IPS DF 6.9 (cell line): Measurements from ENCODE around the gene GABRB2.

Source experiments
- DNase-seq: peaks from one replicate; pipeline ENCODE4 v3.0.0-alpha.2; 2013; ENCODE audit warnings: low read depth, low spot score
- H3K27ac ChIP-seq: one replicate; pipeline ENCODE4 v1.5.1; 2013; ENCODE audit warnings: low read length, control low read depth
- H3K27me3 ChIP-seq: 2 replicates; pipeline ENCODE4 v1.6.1; 2013; ENCODE audit warnings: mild to moderate bottlenecking, low read length; ENCODE audit not compliant: control insufficient read depth, insufficient read depth
- H3K36me3 ChIP-seq: 2 replicates; pipeline ENCODE4 v1.6.1; 2013; ENCODE audit warnings: low read length; ENCODE audit not compliant: control insufficient read depth, insufficient read depth
- H3K4me1 ChIP-seq: 2 replicates; pipeline ENCODE4 v1.6.1; 2013; ENCODE audit warnings: low read length; ENCODE audit not compliant: control insufficient read depth, insufficient read depth
- H3K4me3 ChIP-seq: 2 replicates; pipeline ENCODE4 v1.5.1; 2013; ENCODE audit warnings: mild to moderate bottlenecking, low read length
- H3K9me3 ChIP-seq: 2 replicates; pipeline ENCODE4 v1.6.1; 2013; ENCODE audit warnings: low read length, inconsistent platforms; ENCODE audit not compliant: control insufficient read depth, insufficient read depth
- WGBS: extraction: QIAGEN DNeasy Blood & Tissue Kit; methylation state at CpG from one replicate; pipeline ENCODE4 v1.1.7; 2013; ENCODE audit warnings: mixed read lengths, missing lambda C conversion rate; ENCODE audit not compliant: insufficient read length, insufficient coverage; 5-methylcytosine and 5-hydroxymethylcytosine counted together

The GABRB2 gene

DNA sequence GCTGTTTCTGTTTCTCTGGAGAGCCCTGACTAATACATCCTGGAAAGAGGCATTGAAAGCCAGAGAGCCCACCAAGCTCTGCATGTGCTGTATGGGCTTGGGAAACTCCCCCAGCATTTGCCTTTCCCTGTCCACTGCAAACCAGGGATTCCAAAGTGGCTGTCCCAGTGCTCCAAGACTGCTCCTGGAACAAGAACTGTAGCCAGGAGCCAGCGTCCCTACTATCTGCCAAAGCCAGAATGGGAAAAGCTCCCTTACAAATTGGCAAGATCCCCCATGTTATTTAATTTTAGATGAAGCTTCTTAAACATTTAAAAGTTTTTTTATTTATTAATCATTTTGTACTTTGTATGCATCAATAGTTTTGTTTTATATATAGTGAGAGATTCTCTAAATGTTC, 263.2 kb downstream of the GABRB2 start:
- Histone ChIP-seq H3K4me3 (no peak overlapping the region), H3K27me3 (no peaks in the 10 kb centered on the region), H3K27ac (no peak overlapping the region), H3K9me3 (no peaks in the 10 kb centered on the region), H3K4me1 (no peaks in the 10 kb centered on the region), H3K36me3 (no peaks in the 10 kb centered on the region)
- WGBS: no CpG with 5 or more reads among the region's 1 CpG
- DNase-seq: no peak

DNA sequence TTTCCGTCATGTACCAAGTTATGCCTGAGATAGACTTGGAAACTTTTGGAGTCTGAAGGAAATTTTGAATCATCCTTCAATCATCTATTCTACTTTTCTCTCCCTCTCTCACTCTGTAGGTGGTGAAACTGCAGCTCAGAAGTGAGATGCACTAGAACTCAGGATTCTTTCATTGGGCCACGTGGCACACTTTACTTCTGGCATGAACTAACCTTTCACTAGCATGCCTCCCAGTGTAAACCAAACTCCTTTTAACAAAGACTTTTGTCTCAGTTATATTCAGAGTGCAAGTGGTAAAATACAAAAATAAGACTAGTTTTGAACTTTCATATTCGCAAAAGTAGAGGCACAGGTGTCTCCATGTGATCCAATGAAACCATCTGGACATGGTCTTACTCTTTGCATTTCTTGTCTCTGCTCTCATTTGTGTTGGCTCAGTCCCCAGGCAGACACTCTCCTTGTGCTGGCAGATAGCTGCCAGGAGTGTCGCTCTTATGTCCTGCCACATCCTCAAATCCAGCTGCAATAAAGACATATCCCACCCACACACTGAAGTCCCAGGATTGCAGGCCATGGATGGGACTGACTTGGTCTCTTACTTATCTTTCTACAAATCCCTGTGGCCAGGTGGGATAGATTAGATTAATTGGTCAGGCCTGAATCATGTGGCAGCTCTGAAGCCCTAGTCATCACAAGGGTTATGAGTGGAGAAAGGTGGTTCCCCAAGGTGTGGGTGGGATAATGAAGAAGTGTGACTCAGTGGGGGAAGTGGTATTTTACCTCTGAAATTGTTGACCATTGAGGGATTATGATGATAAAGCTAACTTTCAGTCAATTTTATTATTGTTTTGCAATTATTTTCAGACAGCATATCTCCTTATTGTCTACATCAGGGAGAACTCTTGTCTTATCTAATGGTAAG, 267.5 kb downstream of the GABRB2 start:
- H3K36me3 ChIP-seq: no peaks in the 10 kb centered on the region
- H3K27me3 ChIP-seq: no peaks in the 10 kb centered on the region
- no peak overlapping the region for H3K4me3 ChIP-seq
- H3K9me3 ChIP-seq: no peaks in the 10 kb centered on the region
- no peak overlapping the region for H3K27ac ChIP-seq
- no CpG with 5 or more reads among the region's 4 CpGs for WGBS
- no peaks in the 10 kb centered on the region for H3K4me1 ChIP-seq
- no peak for DNase-seq

DNA sequence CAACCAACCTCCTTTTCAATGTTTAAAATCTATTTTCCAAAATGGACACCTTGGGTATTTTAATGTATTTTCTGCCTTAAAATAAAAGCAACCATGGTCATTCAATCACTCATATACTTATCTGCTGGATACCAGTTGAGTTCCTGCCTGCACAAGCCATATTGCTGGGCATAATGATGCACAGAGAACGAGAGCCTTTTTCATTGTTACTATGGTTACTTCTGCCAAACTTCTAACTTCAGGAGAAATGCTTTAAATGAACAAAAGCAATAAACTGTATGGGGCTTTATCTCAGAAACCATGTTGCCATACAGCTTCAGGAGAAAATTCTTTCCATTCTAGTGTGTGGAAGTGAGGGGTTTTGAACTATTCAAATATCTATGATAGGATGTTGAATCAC, 269.5 kb downstream of the GABRB2 start:
- no CpG with 5 or more reads among the region's 1 CpG for WGBS
- no peaks in the 10 kb centered on the region for H3K9me3 ChIP-seq
- H3K4me3 ChIP-seq: no peak overlapping the region
- H3K27ac ChIP-seq: no peak overlapping the region
- H3K27me3 ChIP-seq: no peaks in the 10 kb centered on the region
- DNase-seq: no peak
- no peaks in the 10 kb centered on the region for H3K4me1 ChIP-seq
- H3K36me3 ChIP-seq: no peaks in the 10 kb centered on the region

DNA sequence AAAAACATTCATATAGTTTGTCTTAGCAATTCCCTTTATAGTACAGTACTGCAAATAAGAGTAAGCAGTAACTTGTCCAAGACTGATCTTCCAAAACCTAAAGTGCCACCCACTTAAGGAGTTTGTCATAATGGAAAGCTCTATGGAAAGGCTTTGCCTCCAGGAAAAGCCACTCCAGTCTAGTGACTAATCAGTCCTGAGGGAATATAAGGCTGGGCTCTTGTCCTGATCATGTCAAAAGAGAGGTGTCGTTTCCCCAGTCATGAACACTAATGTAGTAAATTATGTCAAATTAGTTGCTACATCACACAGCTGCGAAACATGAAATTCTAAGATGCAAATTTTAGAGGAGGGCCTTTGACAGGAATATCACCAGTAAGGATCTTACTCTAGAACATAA, 271.6 kb downstream of the GABRB2 start:
- no peaks in the 10 kb centered on the region for H3K27me3 ChIP-seq
- no peak for DNase-seq

DNA sequence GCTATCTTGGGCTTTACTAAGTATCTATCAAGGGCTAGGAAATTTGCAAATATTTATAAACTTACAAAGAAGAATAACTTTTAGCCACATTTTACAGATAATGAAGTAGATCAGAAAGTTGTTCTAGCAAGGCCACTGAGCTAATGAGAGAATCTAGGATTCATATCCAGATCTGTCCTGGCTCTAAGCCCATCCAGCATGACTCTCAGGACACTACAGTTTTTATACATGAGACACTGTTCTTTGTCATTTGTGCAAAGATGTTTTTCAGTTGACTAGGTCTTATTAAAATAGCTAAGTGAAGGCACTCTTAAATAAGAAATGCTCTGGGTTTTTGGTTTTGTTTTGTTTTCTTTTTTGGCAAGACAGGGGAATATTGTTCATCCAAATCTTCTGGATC, 273.1 kb downstream of the GABRB2 start:
- no peak for DNase-seq
- no peaks in the 10 kb centered on the region for H3K27me3 ChIP-seq
- H3K4me3 ChIP-seq: no peak overlapping the region

More for the DNA sequence above, 271.6 kb downstream of the GABRB2 start:
- no peaks in the 10 kb centered on the region for H3K4me1 ChIP-seq
- H3K27ac ChIP-seq: no peak overlapping the region
- no peaks in the 10 kb centered on the region for H3K36me3 ChIP-seq
- WGBS: no CpG with 5 or more reads among the region's 2 CpGs
- H3K4me3 ChIP-seq: no peak overlapping the region
- no peaks in the 10 kb centered on the region for H3K9me3 ChIP-seq

DNA sequence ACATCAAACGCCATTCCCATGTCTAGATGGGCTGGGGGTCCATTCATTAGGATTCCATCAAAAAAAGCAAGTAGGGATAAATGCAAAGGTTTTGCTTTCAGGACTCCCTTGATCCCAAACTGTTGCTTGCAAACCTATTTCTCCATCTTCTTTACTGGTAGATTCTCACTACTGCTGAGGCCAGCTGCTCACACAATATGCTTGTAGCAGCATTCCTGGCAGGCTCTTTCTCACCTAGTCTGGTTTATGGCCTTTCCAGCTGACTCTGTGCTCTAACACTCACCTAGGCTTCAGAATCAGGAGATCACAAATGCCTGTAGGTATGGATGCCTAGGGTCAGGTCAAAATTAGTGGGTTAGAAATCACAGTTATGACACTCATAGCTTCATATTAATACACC, 274.7 kb downstream of the GABRB2 start:
- Histone ChIP-seq H3K36me3 (no peaks in the 10 kb centered on the region), H3K4me1 (no peaks in the 10 kb centered on the region), H3K9me3 (no peaks in the 10 kb centered on the region), H3K27me3 (no peaks in the 10 kb centered on the region), H3K27ac (no peak overlapping the region), H3K4me3 (no peak overlapping the region)
- DNase-seq: no peak
- no CpG with 5 or more reads among the region's 1 CpG for WGBS

More for the DNA sequence above, 273.1 kb downstream of the GABRB2 start:
- no peaks in the 10 kb centered on the region for H3K4me1 ChIP-seq
- H3K9me3 ChIP-seq: no peaks in the 10 kb centered on the region
- H3K36me3 ChIP-seq: no peaks in the 10 kb centered on the region
- no peak overlapping the region for H3K27ac ChIP-seq

DNA sequence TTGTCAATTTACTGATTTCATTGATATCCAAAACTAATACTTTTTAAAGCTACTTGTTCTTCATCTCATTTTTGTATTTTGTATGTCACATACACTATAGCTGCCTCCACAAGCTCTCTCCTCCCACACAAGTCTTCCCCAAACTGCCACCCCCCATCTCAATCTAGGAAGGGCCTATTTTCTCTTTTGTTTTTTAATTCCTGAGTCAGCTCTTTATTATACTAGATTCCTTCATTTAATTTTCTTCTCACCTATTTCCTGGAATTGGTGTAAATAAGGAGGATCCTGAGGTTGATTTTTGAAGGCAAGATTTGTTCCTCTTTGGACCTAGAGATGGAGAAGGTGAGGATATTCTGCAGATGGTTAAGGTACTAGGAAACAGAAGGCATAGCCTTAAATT, 277.4 kb downstream of the GABRB2 start:
- no peak for DNase-seq
- Histone ChIP-seq H3K36me3 (no peaks in the 10 kb centered on the region), H3K4me1 (no peaks in the 10 kb centered on the region), H3K9me3 (no peaks in the 10 kb centered on the region), H3K4me3 (no peak overlapping the region), H3K27ac (no peak overlapping the region), H3K27me3 (no peaks in the 10 kb centered on the region)

DNA sequence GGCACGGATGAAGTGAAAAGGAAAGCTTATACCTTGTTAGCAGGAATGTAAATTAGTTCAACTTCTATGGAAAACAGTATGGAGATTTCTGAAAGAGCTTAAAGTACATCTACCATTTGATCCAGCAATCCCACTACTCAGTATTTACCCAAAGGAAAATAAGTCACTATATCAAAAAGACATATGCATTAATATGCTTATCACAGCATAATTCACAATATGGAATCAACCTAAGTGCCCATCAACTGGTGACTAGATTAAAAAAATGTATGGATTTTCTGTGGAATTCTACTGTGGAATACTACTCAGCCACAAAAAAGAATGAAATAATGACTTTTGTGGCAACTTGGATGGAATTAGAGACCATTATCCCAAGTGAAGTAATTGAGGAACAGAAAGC, 279.6 kb downstream of the GABRB2 start:
- Histone ChIP-seq H3K4me1 (no peaks in the 10 kb centered on the region), H3K4me3 (no peak overlapping the region), H3K27me3 (no peaks in the 10 kb centered on the region), H3K27ac (no peak overlapping the region), H3K36me3 (no peaks in the 10 kb centered on the region), H3K9me3 (no peaks in the 10 kb centered on the region)
- WGBS: no CpG with 5 or more reads among the region's 1 CpG
- DNase-seq: no peak

DNA sequence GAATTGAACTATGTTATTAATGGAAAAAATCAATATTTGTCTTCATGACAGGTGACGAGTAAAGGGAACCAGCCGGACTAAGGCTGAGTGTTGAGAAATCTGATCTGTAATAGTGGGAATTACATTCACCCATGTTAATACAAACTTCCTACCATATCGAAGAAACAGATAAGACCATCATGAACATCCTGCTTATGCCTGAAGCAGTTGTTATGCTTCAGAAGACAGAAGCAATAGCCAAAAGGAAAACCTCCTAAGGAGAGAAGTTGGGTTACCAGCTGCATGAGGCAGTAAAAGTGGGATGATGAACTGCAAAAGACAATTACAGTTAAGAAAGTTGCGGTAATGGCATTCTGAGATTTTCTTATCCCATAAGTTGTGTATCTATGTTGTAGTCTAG, 281.5 kb downstream of the GABRB2 start:
- H3K9me3 ChIP-seq: no peaks in the 10 kb centered on the region
- H3K4me1 ChIP-seq: no peaks in the 10 kb centered on the region
- WGBS: no CpG with 5 or more reads among the region's 4 CpGs
- DNase-seq: no peak
- no peak overlapping the region for H3K4me3 ChIP-seq
- no peaks in the 10 kb centered on the region for H3K36me3 ChIP-seq
- no peak overlapping the region for H3K27ac ChIP-seq
- no peaks in the 10 kb centered on the region for H3K27me3 ChIP-seq

DNA sequence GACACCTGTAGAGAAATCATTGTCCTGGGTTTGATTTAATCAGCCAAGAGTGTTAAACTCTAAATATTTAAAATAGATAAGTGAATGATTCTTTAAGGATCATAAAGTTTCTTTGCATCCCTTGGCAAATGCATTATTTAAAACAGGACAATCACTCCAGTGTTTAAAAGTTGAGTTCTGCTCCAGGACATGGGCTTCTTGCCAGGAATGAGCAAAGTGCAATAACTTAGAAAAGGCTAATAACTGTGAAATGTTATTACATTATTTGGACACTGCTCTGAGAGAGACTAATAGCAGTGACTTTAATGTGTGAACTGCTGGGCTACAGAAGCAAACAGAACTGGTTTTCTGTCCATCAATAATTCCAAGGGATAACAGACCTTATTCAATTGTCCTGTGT, 283.3 kb downstream of the GABRB2 start:
- H3K27me3 ChIP-seq: no peaks in the 10 kb centered on the region
- no peaks in the 10 kb centered on the region for H3K4me1 ChIP-seq
- H3K9me3 ChIP-seq: no peaks in the 10 kb centered on the region
- DNase-seq: no peak
- H3K4me3 ChIP-seq: no peak overlapping the region
- H3K27ac ChIP-seq: no peak overlapping the region
- H3K36me3 ChIP-seq: no peaks in the 10 kb centered on the region

DNA sequence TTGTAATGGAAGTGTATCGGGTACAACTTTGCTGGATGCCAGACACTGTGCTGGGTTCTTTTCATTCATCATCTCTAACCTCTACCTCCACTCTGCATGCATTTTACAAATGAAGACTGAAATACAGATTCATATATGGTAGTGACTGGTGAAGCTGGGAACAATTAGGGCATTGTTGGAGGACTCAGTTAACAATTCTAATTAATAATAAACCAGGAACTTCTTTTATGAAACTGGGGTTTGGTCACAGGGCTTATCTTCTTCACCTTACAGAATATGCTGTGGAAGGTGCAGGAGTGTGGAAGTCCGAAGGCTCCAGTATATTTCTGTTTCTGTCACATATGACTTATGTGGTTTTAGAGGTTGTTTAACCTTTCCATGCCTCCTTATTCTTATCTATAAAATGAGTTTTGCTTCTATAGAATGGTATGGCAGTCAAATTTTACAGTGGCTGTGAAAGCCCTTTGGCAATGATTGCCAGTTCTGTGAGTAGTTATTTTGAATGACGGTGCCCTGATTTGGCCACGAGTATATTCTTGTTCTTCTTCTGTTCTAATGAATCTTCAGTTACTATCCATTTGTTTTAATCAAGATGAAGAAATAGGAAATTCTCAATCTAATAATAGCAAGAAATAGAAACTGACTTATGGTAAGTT, 284.7 kb downstream of the GABRB2 start:
- no CpG with 5 or more reads among the region's 4 CpGs for WGBS
- no peak overlapping the region for H3K4me3 ChIP-seq
- no peaks in the 10 kb centered on the region for H3K9me3 ChIP-seq
- DNase-seq: no peak
- no peak overlapping the region for H3K27ac ChIP-seq
- no peaks in the 10 kb centered on the region for H3K36me3 ChIP-seq
- no peaks in the 10 kb centered on the region for H3K4me1 ChIP-seq
- no peaks in the 10 kb centered on the region for H3K27me3 ChIP-seq
